ENCODE measurements around the gene ELAVL2.

- no peak for TF ChIP-seq EP300 (conservative IDR thresholded peaks at IDR 0.05; ENCODE audit: poor library complexity, severe bottlenecking)
- no peak for TF ChIP-seq CTCF (IDR thresholded peaks at IDR 0.05; ENCODE audit: poor library complexity, severe bottlenecking)
- no peak for TF ChIP-seq MXI1 (conservative IDR thresholded peaks at IDR 0.05; ENCODE audit: poor library complexity, severe bottlenecking)
- no peak for TF ChIP-seq POLR2AphosphoS5 (IDR thresholded peaks at IDR 0.05)
- TF ChIP-seq EZH2 (IDR thresholded peaks at IDR 0.05; ENCODE audit: borderline replicate concordance, insufficient read depth, low read length, poor library complexity, severe bottlenecking), result no peak
Measured at GRCh38 chr9:23837038-23837437, 11.0 kb upstream of the ELAVL2 start.
